Measurements from ENCODE around the gene ANKMY1. TPM values are rescaled to one million over a fixed set of nuclear protein-coding genes. Genes with fewer than 3 reads are reported as not detected.

Gene ANKMY1
- total and polyA plus RNA-seq, 2 of the 8 experiments (the other 6 are each of a cell fraction or from before 2014, with no cell fraction given) = 4.5 to 4.8 TPM

GRCh38 chr2:240571314-240571973, 13.7 kb upstream of the ANKMY1 start (continued):
- TF ChIP-seq CHD7 (IDR thresholded peaks at IDR 0.05; ENCODE audit: insufficient replicate concordance, low read length) (no peak), CBX8 (IDR thresholded peaks at IDR 0.05; ENCODE audit: borderline replicate concordance, low read depth, low read length) (no peak), POLR2AphosphoS5 (IDR thresholded peaks at IDR 0.05; ENCODE audit: low read depth, low read length) (no peak), BACH1 (IDR thresholded peaks at IDR 0.05; ENCODE audit: low read length) (no peak), TAF7 (optimal IDR thresholded peaks at IDR 0.05; ENCODE audit: borderline replicate concordance, low read depth, low read length) (no peak)
